HepG2 (cell line): ENCODE results near the gene TRAPPC10. TPM values are rescaled to one million over a fixed set of nuclear protein-coding genes. Genes with fewer than 3 reads are reported as not detected.
A peak's percentile ranks its signal among the peaks of the same experiment; 100 is the strongest.

Experiments used
- ATAC-seq: fragments of 200-7000 bp; cut with Tn5 transposase; 3 replicates; pipeline ENCODE4 v1.9.1; 2020; ENCODE audit warnings: mild to moderate bottlenecking, moderate library complexity
- BruUV-seq: library from RNA; stranded (reverse); fragments of 400-500 nt; replicated peaks from 2 replicates; lab custom pipeline; 2021; lab: Mats Ljungman, UMichigan
- CTCF ChIA-PET: fragments of 300-600 bp; formaldehyde crosslinking; extraction: SDS; loops from one replicate; lab custom pipeline; 2021; ENCODE audit warnings: low total read pairs, inconsistent platforms, low intra/inter-chr PET ratio; lab: Yijun Ruan, JAX
- POLR2A ChIA-PET: fragments of 350-600 bp; sonication (Branson Sonifier 250); formaldehyde crosslinking; loops from one replicate; lab custom pipeline; 2020; ENCODE audit warnings: antibody characterized with exemption, inconsistent platforms; lab: Yijun Ruan, JAX
- DNase-seq: peaks from one replicate; pipeline ENCODE4 v3.0.0-alpha.2; 2015; ENCODE audit warnings: low spot score
- FAIRE-seq: peaks from 3 replicates; lab custom pipeline; 2011; peaks lifted over from hg19 to GRCh38; lab: Jason Lieb, UNC
- H2AFZ ChIP-seq: one replicate; pipeline ENCODE4 v1.6.1; 2011; ENCODE audit warnings: low read length, inconsistent platforms
- H3K27ac ChIP-seq: fragments of 300-600 bp; 3 replicates; pipeline ENCODE4 v1.8.0; 2011; ENCODE audit warnings: mixed run types, mild to moderate bottlenecking, mixed read lengths, low read length, inconsistent platforms; ENCODE audit not compliant: insufficient read depth; ENCODE audit errors: extremely low read length
- H3K27me3 ChIP-seq, 2 experiments: fragments of 200-600 bp in 1 of 2; 2 replicates in 1 of 2; 3 replicates in 1 of 2; pipeline versions ENCODE4 v1.6.0 to v1.8.0; 2011; ENCODE audit warnings: low read length in 2 of 2, mild to moderate bottlenecking in 2 of 2, moderate library complexity in 2 of 2, inconsistent platforms in 1 of 2; ENCODE audit not compliant: insufficient read depth in 2 of 2, control insufficient read depth in 1 of 2
- H3K36me3 ChIP-seq, 2 experiments: fragments of 200-600 bp in 1 of 2; replicated peaks in 1 of 2; 2 replicates in 1 of 2; 3 replicates in 1 of 2; pipeline versions ENCODE4 v1.5.1 to v1.8.0; 2011; ENCODE audit warnings: low read length in 2 of 2, inconsistent platforms in 1 of 2; ENCODE audit not compliant: insufficient read depth in 2 of 2, control insufficient read depth in 1 of 2
- H3K4me1 ChIP-seq: 2 replicates; pipeline ENCODE4 v1.5.1; 2012; ENCODE audit warnings: low read length, inconsistent platforms; ENCODE audit not compliant: insufficient read depth
- H3K4me2 ChIP-seq: 2 replicates; pipeline ENCODE4 v1.6.0; 2011; ENCODE audit warnings: low read depth, low read length, inconsistent platforms
- H3K4me3 ChIP-seq, 3 experiments: fragments of 200-600 bp in 1 of 3; sonication (generic), shearing (Covaris generic) in 1 of 3; replicated peaks in 1 of 3; 2 replicates each; pipeline ENCODE4 v1.5.1; 2011 to 2016; ENCODE audit warnings: low read length in 3 of 3, inconsistent platforms in 2 of 3, low read depth in 2 of 3, mild to moderate bottlenecking in 2 of 3, control low read depth in 1 of 3, mixed read lengths in 1 of 3; ENCODE audit not compliant: insufficient read depth in 1 of 3
- H3K79me2 ChIP-seq: one replicate; pipeline ENCODE4 v1.6.1; 2011; ENCODE audit warnings: low read length, inconsistent platforms; ENCODE audit not compliant: insufficient read depth
- H3K9ac ChIP-seq: 2 replicates; pipeline ENCODE4 v1.6.0; 2011; ENCODE audit warnings: mild to moderate bottlenecking, low read depth, low read length, inconsistent platforms; ENCODE audit not compliant: insufficient read depth
- H3K9me3 ChIP-seq: 2 replicates; pipeline ENCODE4 v1.5.1; 2012; ENCODE audit warnings: mild to moderate bottlenecking, low read length
- H4K20me1 ChIP-seq: 2 replicates; pipeline ENCODE4 v1.6.0; 2011; ENCODE audit warnings: inconsistent platforms, mild to moderate bottlenecking, low read length, moderate library complexity; ENCODE audit not compliant: insufficient read depth
- AGO2 ChIP-seq: fragments of 200-400 bp; formaldehyde crosslinking; optimal IDR thresholded peaks from 2 replicates; pipeline ENCODE3; 2017; ENCODE audit warnings: mild to moderate bottlenecking, low read depth, low read length, moderate library complexity
- MAFF ChIP-seq: IDR thresholded peaks from 2 replicates; pipeline ENCODE4 v1.6.1; 2011; ENCODE audit warnings: low read depth, low read length, improper control_type of control experiment
- MXD4 ChIP-seq: IDR thresholded peaks from 2 replicates; pipeline ENCODE4 v1.6.1; 2016; ENCODE audit warnings: mild to moderate bottlenecking, missing biosample characterization, missing genetic modification reagents
- WGBS: methylation state at CpG from one replicate; pipeline ENCODE4 v1.1.6; 2017; ENCODE audit warnings: low lambda C conversion rate; 5-methylcytosine and 5-hydroxymethylcytosine counted together
- in situ Hi-C: cut with HindIII; loops from 2 replicates; pipeline ENCODE4 v1.10.0; 2017; ENCODE audit warnings: low pct_unique_long_range_greater_than_20kb; ENCODE audit not compliant: extremely low pct_ligation_motif_present
- intact Hi-C: fragments of 100-400 bp; cut with micrococcal nuclease; formaldehyde crosslinking; loops from one replicate; pipeline ENCODE4 v1.10.0; 2022; ENCODE audit not compliant: unreplicated experiment
- polyA plus RNA-seq, 8 experiments: library from polyadenylated mRNA; depleted of rRNA in 3 of 8; stranded (reverse) in 7 of 8; unstranded in 1 of 8; fragments of >200 nt; fragmentation: Illumina TruSeq in 4 of 8; extraction: Trizol in 4 of 8; gene quantifications; 2 replicates each; pipeline versions ENCODE4 v1.2.1 to v1.2.3, GENCODE V29; 2011 to 2016; ENCODE audit warnings: low read depth in 4 of 8, missing spikeins in 1 of 8, mixed read lengths in 1 of 8; ENCODE audit not compliant: insufficient read depth in 1 of 8
- total RNA-seq, 5 experiments: library from RNA; depleted of rRNA; stranded (reverse); fragments of >200 nt; fragmentation: Illumina TruSeq; extraction: Trizol; gene quantifications; 2 replicates each; pipeline ENCODE4 v1.2.3, GENCODE V29; 2016; ENCODE audit warnings: low read depth in 1 of 5
- TF ChIP-seq, protein P1 (sequence below): sonication (generic); formaldehyde crosslinking; IDR thresholded peaks from 2 replicates; pipeline ENCODE4 v1.5.1; 2020; ENCODE audit warnings: mild to moderate bottlenecking, missing genetic modification reagents

The TRAPPC10 gene
- total and polyA plus RNA-seq, 2 of the 13 experiments (the other 11 are each of a cell fraction or from before 2014, with no cell fraction given), result 10.6 to 16.5 TPM

DNA sequence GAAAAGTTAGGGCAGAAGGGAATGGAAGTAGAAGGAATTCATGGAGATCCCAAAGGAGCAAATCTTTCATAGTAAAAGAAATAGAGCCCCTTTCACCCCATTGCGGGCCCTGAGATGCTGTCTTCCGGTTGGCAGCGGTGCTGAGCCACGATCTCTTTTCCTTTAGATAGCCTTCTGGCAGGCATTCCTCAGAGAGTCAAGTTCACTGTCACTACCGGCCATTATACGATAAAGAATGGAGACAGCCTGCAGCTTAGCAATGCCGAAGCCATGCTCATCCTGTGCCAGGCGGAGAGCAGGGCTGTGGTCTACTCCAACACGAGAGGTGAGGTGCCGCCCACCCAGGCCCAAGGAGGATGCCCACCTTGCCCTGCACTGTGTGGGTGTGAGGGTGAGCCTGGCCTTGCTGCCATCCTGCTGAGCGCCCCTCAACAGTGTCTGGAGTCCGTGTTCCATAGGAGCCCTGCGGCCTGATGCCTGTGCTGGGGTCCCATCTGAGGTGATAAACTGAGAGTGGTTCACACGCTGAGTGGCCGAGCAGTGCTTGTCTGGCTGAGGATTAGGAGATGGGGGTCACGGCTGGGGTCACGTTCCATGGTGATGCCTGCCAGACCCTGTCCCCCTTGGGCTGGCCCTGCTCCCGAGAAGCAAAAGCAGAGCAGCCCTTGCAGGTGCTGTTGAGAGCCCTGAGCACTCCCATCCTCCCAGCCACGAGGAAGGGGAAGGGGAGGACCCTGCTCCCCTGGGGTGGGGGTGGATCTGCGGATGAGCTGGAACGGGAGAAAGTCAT lies 74.7 kb downstream of the TRAPPC10 start:
- Histone ChIP-seq H3K4me1 (no peaks in the 10 kb centered on the region), H3K9ac (no peak overlapping the region), H4K20me1 (no peaks in the 10 kb centered on the region), H3K4me2 (no peak overlapping the region), H3K9me3 (no peaks in the 10 kb centered on the region), H3K36me3 (peaks cover 15 to 70% of the 10 kb centered on the region in 2 experiments; a peak in 4 of 5 replicates), H2AFZ (no peak overlapping the region), H3K79me2 (no peaks in the 10 kb centered on the region), H3K27ac (no peak overlapping the region), H3K27me3 (no peaks in the 10 kb centered on the region), H3K4me3 (no peak overlapping the region)
- BruUV-seq, result no TSS peak
- WGBS, result 95% methylated on average over 7 of the region's 21 CpGs
- ChIA-PET POLR2A (no interaction called here), CTCF (no interaction called here)
- ATAC-seq, result no peak
- no peak for FAIRE-seq
- intact Hi-C loops (no loop called here), in situ Hi-C loops (no loop called here)
- no peak for DNase-seq
- peak; percentile 31 for TF ChIP-seq AGO2
- no peak for TF ChIP-seq MXD4 (CRISPR knock-in tag)
- no peak for TF ChIP-seq MAFF

DNA sequence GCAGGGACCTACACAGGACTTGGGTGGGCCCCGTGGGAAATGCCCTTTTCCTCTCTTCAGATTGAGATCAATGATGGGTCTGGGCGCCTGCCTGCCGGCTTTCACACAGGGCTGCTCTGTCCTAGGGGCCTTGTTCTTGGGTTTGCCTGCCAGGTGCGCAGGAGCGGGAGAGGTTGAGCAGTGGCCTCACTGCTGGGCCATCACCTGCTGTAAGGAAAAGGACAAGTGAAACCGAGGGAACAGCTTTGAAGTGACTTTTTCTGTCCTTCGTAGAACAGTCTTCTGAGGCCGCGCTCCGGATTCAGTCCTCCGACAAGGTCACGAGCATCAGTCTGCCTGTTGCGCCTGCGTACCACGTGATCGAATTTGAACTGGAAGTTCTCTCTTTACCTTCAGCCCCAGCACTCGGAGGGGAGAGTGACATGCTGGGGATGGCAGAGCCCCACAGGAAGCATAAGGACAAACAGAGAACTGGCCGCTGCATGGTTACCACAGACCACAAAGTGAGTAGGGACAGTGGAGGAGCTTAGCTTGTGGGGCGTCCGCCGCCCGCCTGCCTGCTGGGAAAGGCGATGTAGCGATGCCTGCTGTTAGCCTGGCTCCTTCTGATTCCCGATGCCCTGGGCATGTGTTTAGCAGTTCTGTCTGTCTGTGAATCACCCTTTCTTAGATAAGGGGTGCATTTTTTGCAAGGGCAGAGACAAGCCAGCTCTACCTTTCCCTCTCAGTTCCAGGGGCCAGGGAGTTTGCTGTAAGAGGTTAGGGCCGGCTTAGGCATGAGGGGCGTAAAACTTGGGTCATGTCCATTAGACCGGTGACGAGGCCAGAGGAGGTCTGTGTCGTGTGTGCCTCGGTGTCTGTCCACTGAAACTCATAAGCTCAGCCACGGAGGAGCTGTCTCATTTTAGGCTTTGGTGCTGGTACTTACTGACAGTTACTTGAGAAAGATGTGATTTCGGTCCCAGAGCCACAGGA lies 75.6 kb downstream of the TRAPPC10 start:
- Histone ChIP-seq H3K4me3 (no peak overlapping the region), H2AFZ (no peak overlapping the region), H3K27me3 (no peaks in the 10 kb centered on the region), H3K9me3 (no peaks in the 10 kb centered on the region), H4K20me1 (no peaks in the 10 kb centered on the region), H3K36me3 (peaks cover 18 to 67% of the 10 kb centered on the region in 2 experiments; a peak in 4 of 5 replicates), H3K27ac (no peak overlapping the region), H3K4me1 (no peaks in the 10 kb centered on the region), H3K79me2 (no peaks in the 10 kb centered on the region), H3K9ac (no peak overlapping the region), H3K4me2 (no peak overlapping the region)
- ChIA-PET CTCF (no interaction called here), POLR2A (no interaction called here)
- FAIRE-seq (no peak), DNase-seq (no peak), ATAC-seq (no peak)
- in situ Hi-C loops, result no loop called here
- WGBS, result 98% methylated on average over 23 of the region's 33 CpGs
- no TSS peak for BruUV-seq
- intact Hi-C loops, result no loop called here
- TF ChIP-seq, protein P1, sequence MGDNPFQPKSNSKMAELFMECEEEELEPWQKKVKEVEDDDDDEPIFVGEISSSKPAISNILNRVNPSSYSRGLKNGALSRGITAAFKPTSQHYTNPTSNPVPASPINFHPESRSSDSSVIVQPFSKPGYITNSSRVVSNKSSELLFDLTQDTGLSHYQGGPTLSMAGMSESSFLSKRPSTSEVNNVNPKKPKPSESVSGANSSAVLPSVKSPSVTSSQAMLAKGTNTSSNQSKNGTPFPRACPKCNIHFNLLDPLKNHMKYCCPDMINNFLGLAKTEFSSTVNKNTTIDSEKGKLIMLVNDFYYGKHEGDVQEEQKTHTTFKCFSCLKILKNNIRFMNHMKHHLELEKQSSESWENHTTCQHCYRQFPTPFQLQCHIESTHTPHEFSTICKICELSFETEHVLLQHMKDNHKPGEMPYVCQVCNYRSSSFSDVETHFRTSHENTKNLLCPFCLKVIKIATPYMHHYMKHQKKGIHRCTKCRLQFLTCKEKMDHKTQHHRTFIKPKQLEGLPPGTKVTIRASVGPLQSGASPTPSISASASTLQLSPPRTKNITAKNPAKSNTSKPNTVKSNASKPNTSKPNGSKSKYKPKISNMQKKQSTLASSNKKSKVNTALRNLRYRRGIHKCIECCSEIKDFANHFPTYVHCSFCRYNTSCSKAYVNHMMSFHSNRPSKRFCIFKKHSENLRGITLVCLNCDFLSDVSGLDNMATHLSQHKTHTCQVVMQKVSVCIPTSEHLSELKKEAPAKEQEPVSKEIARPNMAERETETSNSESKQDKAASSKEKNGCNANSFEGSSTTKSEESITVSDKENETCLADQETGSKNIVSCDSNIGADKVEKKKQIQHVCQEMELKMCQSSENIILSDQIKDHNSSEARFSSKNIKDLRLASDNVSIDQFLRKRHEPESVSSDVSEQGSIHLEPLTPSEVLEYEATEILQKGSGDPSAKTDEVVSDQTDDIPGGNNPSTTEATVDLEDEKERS (CRISPR knock-in tag), result no peak
